Right renal pelvis (tissue), 4 donors: ENCODE data around the gene GPC3. TPM values are rescaled to one million over a fixed set of nuclear protein-coding genes. Genes with fewer than 3 reads are reported as not detected.

Source experiments
- DNase-seq, 4 donors: peaks; one replicate each; pipeline ENCODE4 v3.0.0-alpha.2; 2013; ENCODE audit warnings: low read depth in 4 of 4, low spot score in 3 of 4, missing footprints in 1 of 4
- polyA plus RNA-seq, 4 donors: library from polyadenylated mRNA; unstranded; fragments of 120-200 nt; gene quantifications; one replicate each; pipeline ENCODE4 v1.2.1, GENCODE V29; 2013; ENCODE audit not compliant: insufficient read length in 4 of 4

Gene GPC3
- polyA plus RNA-seq, 4 donors = 1,095 to 1,238 (median 1,173) TPM

DNA sequence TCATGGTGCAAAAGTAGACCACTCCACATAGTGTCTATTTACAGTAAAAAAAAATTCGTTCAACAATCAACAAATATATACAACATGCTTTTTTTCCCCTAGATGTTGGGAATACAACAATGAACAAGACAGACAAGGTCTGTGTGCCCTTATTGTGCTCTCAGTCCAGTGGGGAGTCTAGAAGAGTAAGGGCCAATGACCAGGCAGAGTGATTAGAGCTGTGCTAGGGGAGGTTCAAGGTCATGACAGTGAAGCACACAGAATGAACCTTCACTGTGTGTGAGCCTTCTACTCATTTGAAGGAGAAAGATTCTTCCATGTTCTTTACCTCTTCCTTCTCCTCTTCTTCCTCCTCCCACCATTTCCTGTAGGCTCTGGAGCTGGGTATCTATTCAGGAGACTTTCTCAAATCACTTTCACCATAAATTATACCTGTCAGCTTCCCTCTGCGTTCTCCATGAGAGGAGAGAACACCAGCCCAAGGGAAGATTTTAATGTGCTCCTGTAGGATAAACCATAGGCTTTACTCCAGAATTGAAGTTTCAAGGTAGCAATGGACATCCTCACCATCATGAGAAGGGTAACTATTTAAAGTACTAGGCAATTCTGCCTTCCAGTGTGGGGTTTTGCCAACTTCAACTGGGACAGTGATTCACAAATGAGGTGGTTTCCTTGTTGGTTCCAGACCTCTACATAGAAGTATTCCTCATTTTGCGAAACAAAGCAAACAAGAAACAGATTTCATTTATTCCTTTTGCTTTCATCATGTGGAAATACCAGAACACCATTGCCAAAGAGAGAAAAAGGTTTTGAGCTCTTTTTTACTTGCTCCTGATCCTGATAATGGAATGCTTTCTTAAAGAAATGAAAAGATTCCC is 323.2 kb downstream of the GPC3 start:
- DNase-seq = no peak

DNA sequence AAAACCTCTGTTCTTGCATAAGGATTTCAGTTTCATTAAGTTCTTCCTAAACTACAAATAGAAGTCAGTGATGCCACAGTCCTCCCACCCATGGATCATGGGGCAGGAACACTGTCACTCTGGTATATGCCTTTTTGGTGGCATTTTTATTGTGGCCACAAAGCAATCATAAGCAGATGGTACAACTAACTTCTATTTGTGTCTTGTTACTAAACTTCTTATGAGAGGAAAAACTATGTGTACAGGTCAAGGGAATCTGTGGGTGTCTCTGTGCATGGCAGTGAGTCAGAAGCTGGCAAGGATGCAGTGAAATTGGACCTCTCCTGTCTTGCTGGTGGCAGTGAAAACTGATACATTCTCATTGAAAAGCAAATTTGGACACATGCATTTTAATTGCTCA is 325.1 kb downstream of the GPC3 start:
- DNase-seq = no peak

DNA sequence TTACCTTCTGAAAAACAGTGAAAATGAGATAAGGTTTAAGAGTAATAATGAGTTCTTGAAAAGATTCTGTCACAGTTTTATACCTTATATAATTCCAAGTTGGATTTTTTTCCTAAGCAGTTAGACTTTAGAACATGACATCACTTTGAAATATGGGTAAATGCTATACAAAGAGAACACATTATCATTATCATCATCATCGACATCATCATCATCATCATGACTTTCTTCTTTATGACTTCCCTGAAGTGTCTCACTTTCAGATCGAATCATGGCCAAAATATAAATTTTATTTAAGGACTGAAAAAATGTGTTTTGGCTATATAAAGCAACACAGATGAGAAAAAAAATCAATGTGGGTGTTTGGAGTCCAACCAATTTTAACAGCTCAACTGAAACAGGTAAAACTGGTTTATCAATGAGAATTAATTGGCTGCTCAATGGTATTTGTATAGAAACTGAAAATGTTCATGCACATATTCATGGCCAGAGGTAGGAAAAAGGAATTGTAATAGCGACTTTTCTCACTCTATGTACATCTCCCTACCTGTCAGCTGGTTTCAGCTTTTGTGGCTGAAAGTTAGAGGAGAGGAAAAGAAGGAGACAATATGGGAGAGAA is 327.0 kb downstream of the GPC3 start:
- no peak for DNase-seq

DNA sequence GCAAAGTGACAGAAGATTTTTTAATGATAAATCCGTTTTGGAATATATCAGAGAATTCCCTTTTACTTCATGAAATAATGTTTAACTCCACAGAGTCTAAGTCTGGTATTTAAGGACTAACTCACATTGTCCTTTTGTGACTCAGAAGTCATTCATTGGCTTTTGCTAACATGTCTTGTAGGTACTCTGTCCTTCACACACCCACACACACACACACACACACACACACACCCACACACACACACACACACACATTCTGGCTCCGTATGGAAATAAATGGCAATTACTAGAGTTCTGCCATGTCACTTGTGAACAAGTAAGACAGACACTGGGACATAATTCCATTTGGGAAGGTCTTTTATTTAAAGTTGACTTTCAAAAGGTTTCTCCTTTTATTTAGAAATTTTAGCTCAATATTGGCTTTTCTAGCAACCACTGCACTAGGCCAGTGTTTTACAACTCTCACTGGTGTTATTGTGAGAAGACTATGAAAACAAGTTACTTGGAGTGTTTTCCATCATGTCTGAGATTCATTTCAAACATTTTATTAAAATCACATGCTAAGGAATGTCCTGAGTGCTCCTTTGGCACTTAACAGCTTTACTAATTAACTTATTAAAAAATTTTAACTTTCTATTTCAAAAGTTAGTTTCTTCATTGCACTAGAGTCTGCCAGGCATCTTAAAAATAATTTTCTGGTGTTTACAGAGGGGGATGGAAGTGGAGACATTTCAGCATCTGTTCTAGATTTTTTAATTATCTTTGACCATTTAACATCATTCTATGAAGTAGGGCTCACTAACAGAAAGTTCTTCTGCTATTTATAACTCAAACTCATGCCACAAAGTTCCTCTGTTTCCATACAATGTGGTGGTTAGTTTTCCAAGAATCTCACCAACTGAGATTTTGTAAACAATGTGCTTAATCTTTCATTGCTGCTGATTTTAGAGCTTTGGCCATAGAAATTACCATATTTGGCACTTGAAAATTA is 329.8 kb downstream of the GPC3 start:
- no peak for DNase-seq

DNA sequence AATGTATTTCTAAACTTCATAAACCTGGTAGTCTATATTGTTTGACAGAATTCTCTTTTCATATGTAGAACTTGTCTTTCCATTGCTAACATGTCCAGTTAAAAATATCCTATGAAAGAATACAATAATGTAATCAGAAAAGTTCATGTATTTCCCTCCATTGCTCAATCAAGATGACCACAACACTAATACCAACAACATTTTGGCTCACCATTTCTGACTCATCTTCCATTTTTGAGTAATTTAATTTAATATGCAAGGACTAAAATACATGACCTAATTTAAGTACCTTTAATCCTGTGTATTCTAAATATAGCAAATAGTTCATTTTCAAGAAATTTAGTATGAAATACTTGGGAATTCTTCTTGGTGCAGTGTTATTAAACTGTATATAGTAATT is 330.6 kb downstream of the GPC3 start:
- no peak for DNase-seq

DNA sequence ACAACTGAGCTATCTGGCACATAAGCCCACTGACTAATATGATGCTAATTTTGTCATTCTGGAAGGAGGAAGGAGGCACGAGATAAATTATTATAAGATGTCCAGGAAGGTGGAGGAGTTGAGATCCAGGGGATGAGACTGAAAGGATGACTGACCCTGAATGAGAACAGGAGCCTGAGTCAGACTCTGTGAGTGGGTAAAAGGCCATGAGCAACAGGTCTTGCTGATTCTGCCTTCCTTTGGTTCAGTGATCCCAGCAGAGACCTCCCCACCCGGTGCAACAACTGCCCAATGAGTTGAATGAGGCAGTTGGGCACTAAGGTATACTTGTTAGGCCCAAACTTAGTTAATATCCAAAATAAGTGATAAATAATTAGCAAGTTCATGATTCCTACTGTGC is 332.0 kb downstream of the GPC3 start:
- DNase-seq = no peak

DNA sequence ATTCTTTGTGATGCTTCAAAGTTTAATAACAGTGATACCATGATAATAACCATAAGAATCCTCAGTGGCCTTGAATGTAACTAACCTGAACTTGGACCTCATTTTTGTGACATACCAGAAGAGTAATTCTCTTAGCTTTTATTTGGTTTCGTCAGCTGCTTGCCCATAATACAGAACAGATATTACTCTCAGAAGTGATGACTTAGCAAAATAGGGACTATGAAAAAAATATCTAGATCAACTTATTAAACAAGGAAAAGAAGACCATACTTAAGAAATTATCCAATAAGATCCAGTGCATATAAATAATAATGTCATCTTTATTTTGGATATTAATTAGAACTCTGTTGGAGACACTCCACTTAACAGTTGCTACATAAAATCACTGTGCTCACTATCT is 333.2 kb downstream of the GPC3 start:
- DNase-seq = no peak

DNA sequence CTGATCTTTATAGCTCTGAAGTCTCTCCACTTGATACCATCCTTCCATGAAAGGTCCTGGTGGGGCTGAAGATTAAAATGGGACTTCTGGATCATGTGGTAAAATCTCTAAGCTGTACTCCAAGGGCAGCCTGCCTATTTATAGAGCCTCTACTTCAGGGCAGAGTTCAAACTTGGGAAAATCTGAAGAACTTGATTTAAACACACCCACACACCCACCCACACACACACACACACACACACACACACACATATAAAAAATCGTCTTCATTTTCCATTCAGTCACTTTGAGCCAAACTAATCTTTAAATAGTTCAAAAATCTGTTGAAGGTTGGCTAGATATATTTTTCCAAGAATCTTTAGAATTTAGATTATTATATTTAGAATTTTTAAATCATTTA is 335.2 kb downstream of the GPC3 start:
- no peak for DNase-seq

DNA sequence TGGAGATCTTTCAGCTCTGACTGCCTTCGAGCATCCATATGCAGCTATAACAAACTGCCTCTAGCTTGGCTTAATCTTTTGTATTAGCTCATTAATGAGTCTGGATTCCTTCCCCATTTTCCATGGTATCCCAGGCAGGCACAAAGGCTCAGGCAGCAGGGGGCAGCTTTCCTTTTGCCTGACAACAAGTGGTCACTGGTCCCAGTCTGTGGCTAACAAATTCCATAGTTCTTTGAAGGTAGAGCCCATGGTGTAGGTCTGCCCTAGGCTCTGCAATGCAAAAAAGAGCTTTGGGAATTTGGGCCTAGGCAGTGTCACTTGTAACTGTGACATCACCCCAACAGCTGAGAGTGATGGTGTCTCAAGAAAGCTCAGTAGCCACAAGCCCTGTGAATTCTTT is 335.7 kb downstream of the GPC3 start:
- no peak for DNase-seq

DNA sequence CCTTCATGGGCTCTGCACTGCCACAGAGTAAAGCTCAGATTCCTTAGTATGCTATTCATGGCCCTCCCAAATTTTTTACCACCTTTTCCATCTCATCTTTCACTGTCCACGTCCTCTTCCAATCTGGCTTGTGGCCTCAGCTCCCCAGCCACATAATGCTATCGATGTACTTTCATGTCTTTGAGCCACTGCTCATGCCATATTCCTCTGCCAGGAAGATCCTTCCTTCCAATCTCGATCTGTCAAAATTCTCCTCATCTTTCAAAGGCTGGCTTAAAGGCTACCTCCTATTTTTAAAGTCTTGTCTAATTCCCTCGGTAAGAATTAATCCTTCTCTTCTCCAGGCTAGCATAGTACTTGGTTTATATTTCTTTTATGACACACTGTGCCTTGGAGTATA is 336.8 kb downstream of the GPC3 start:
- no peak for DNase-seq

DNA sequence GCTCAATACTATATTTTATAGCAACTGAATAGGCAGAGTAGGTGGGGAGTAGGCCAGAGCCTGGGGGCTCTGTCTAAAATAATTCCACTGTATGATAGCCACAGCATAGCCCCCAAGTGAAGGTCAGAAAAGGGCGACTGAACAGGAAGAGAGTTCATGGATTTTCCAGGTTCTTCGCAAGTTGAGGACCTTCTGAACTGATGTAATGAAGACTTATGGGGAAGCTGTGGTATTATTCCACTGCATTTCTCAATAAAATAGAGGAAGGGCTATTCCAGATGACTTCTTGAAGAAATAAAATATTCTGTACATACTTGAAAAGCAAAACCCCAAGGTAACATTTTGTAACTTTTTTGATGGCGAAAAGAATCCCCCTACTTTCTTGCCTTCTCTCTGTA is 338.7 kb downstream of the GPC3 start:
- no peak for DNase-seq

DNA sequence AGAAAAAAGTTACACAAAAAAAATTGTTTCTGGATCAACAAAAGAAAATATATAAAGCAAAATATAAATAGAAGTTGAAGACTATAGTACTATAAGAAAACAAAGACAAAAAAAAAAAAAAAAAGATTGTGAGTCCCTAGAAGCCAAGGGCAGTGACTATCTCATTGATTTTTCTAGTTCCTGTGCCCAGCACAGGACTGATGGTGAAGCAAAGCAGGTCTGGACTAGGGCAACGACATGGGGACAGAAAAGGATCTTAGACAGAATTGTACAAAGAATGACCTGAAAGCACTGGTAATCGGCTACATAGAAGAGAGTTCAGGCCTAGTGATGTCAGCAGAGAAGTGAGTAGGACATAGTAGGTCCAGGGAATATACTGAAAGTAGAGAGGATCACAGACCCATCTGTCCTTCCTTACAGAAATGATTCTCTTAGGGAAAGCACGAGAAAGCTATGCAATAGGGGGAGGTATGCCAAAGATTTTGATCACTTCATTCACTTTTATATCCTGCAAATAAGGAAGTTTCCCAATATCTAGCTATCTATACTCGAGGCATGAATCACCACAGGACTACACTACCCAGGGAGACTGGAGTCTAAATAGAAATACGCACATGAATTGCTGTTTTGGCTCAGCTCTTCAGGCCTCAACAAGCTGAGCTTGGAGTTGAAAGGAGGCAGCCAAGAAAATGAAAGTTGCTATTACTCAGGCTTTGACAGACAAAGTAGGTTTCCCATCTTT is 339.2 kb downstream of the GPC3 start:
- DNase-seq = no peak

DNA sequence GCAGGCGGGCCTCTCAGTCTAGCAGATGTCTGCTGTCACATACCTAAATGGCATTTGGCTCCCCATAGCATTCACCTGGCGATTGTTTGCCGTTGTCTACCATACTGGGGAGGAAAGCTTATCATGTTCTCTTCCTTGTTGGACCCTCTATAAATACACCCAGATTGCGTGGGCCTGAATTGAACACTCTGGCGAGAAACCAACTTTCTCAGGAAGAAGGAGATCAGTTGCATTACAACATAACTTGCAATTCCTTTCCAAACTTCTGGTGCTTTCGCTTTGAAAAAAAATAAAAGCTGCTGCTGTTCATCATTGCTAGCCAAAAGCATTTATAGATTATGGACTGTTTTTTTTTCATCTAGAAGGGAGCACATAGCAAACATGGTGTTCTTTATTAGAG is 340.1 kb downstream of the GPC3 start:
- no peak for DNase-seq

DNA sequence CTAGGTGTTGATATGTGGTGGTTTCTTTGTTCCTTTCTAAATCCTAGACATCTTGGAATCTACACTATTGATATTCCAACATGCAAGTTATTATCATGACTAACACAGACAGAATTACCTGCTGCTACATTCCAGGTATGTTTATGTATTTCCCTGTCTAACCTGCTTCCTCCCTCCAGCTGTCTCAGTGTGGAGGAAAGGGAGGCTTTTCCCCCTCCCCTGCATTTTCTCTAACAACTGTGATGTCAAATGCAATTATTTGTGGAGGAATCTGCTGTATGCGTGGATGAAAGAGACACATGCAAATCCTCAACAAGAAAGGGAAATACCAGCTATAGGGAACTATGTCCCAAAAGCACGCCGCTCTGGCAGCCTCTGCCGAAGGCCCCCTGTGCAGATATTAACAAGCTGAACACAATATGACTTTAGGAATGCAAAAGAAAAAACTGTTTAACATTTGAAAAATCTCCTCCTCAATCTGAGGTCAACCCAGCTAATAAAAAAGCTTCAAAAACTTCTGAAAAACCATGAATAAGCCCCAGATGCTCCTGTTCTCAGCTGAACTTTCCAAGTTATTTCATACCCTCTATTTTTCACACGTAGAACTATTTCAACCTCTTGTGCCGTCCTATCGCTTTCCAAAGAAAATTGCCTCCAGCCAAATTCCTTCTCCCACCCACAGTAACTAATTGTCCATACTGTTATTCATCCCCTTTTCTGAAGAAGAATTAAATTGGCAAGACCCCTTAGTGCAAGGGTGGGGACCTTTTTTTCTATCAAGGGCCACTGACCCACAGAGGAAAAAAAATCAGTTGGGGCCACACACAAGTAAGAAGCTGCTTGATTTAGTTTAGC is 345.0 kb downstream of the GPC3 start:
- no peak for DNase-seq

DNA sequence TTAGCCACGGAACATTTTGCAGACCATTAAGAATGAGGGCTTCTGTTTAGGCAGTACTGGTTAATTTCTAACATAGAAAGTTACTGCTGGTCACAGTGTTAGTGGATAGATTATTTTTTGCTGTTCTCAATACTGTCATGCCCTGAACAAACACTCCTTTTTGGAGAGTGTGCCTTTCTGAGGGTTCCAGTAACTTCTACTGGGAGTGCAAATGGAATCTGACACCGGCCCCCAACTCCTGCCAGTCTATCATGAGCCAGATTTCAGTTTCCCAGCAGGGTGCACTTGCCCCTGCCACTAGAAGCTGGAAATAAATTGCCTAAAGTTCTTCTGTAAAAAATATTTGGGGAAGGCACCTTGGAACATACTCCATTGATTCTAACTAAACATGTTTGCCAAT is 345.7 kb downstream of the GPC3 start:
- DNase-seq = no peak

DNA sequence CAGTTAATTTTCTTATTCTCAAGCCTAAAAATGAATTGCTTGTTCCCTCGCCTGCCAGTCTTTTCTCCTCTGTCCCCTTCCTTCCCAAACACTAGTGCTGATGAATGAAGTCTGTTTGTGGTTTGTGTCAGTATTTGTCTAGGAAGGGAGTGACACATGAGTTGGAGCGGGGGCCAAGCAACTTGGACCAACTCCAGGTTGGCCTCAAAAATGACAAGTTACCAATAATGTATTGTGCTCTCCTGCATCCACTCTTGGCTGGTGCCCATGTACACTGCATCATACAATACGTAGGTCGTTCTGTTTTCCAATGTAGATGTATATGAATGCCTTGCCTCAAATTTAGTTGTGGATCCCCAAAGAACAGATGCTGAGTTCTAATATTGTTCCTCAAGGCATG is 347.1 kb downstream of the GPC3 start:
- no peak for DNase-seq

DNA sequence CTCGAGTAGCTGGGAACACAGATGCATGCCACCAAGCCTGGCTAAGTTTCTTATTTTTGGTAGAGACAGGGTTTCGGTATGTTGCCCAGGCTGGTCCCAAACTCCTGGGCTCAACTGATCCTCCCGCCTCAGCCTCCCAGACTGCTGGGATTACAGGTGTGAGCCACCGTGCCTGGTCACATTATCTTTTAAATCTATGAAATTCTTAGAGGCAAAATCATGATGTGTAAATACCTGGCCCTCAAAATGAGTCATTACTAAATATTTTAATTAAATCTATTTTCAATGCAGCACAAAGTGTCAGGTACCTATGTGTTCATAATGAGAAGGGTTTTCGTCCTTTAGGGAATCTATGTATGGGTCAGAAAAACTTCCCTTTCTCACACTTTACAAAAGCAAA is 347.6 kb downstream of the GPC3 start:
- no peak for DNase-seq

DNA sequence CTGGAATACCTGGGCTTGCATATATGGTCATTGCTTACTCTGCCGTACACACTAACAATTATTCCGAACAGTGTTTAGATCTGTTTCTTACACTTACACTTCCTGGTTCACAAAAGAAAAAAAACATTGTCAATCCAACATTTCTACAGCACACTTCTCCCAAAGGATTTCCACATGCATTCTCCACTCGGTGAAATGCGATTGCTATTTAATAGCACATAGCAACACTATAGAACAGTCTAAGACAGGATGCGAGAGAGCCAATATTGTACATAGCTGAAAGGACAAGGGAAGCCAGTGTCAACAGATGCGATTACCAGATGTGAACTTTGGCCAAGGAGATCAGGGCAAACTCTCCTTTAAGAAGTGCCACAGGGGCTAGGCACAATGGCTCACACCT is 349.4 kb downstream of the GPC3 start:
- DNase-seq = no peak

DNA sequence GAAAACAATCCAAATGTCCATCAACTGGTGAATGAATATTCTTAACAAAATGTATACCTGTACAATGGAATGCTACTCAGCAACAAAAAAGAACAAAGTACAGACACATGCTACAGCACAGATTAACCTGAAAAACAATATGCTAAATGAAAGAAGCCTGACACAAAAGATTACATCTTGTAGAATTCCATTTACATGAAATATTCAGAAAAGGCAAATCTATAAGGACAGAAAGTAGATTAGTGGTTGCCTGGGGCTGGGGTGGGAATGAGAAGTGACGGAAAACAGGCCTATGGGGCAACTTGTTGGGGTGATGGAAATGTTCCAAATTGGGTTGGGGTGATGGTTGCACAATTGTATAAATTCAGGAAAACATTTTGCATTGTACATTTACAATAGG is 351.0 kb downstream of the GPC3 start:
- no peak for DNase-seq

DNA sequence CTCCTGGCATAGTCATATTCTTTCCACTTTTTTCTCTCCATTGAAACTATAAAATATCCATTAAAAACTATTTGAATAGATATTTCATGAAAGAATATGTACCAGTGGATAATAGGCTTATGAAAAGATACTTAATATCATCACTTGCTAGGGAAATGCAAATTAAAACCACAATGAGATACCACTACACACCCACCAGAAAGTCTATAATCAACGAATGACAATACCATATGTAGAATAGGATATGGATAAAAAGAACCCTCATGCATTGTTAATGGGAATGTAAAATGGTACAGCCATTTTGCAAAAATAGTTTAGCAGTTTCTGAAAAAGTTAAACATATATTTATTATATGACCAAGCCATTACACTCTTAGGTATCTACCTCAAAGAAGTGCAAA is 351.4 kb downstream of the GPC3 start:
- DNase-seq = no peak
